Measurements from ENCODE around the gene STX18.

The STX18 gene

DNA sequence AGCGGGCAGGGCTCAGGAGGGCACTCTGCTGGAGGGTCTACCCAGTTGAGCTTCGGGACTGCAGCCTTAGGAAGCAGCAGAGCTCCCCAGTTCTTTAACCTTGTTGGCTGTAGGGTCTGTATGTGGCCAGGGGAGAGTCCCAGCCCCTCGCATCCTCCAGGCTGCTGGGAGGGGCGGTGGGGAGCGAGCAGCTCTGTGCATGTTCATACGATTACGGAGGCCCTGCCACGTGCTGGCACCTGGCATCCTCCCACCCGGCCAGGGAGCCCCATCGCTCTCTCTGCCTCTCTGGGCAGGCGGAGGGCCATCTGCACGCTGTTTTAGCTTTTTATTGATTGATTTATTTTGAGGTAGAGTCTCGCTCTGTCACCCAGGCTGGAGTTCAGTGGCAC is 133.7 kb downstream of the STX18 start:
- H3K23ac ChIP-seq (ENCODE audit: low read length): no peak overlapping the region
- WGBS (ENCODE audit: extremely low coverage, insufficient coverage, insufficient read length): no CpG with 5 or more reads among the region's 13 CpGs
- no peak overlapping the region for H2BK5ac ChIP-seq (ENCODE audit: low read depth, low read length, poor library complexity)
- peaks cover 0 to 7% of the 10 kb centered on the region in 2 experiments for H3K4me1 ChIP-seq (ENCODE audit: control insufficient read depth in 1 of 2, insufficient read depth in 2 of 2, low read length in 2 of 2)
- H3K79me1 ChIP-seq (ENCODE audit: low read length): no peaks in the 10 kb centered on the region
- H3K79me2 ChIP-seq (ENCODE audit: control insufficient read depth, insufficient read depth, low read length, poor library complexity): no peaks in the 10 kb centered on the region
- H3K4me3 ChIP-seq (ENCODE audit: low read depth, low read length): no peak overlapping the region
- DNase-seq: no peak
- H3K27ac ChIP-seq (ENCODE audit: low read depth, low read length): no peak overlapping the region
- no peak overlapping the region for H2BK12ac ChIP-seq (ENCODE audit: low read length)
- no peak overlapping the region for H3K9ac ChIP-seq (ENCODE audit: low read length)
- no peak overlapping the region for H3K14ac ChIP-seq (ENCODE audit: low read length)
- no peak overlapping the region for H4K12ac ChIP-seq (ENCODE audit: low read depth, low read length)
- peaks cover 17 to 24% of the 10 kb centered on the region in 2 experiments for H3K36me3 ChIP-seq (ENCODE audit: control insufficient read depth in 1 of 2, insufficient read depth in 2 of 2, low read length in 2 of 2)
- H4K8ac ChIP-seq (ENCODE audit: low read depth, low read length): no peak overlapping the region
- H3K27me3 ChIP-seq (ENCODE audit: insufficient read depth, low read length): no peaks in the 10 kb centered on the region
- no peak overlapping the region for H2AFZ ChIP-seq (ENCODE audit: insufficient read depth, low read length, poor library complexity)
- no peak overlapping the region for H4K91ac ChIP-seq (ENCODE audit: low read depth, low read length)
- no peak overlapping the region for H3K4ac ChIP-seq (ENCODE audit: low read depth, low read length)
- H3K4me2 ChIP-seq (ENCODE audit: low read length): no peak overlapping the region
- H3K18ac ChIP-seq (ENCODE audit: low read length): no peak overlapping the region
- H2BK120ac ChIP-seq (ENCODE audit: insufficient read depth, low read length, poor library complexity): no peak overlapping the region
- no peak overlapping the region for H2AK5ac ChIP-seq (ENCODE audit: low read length)
- no peaks in the 10 kb centered on the region for H3K9me3 ChIP-seq (ENCODE audit: insufficient read depth, low read depth, low read length)

DNA sequence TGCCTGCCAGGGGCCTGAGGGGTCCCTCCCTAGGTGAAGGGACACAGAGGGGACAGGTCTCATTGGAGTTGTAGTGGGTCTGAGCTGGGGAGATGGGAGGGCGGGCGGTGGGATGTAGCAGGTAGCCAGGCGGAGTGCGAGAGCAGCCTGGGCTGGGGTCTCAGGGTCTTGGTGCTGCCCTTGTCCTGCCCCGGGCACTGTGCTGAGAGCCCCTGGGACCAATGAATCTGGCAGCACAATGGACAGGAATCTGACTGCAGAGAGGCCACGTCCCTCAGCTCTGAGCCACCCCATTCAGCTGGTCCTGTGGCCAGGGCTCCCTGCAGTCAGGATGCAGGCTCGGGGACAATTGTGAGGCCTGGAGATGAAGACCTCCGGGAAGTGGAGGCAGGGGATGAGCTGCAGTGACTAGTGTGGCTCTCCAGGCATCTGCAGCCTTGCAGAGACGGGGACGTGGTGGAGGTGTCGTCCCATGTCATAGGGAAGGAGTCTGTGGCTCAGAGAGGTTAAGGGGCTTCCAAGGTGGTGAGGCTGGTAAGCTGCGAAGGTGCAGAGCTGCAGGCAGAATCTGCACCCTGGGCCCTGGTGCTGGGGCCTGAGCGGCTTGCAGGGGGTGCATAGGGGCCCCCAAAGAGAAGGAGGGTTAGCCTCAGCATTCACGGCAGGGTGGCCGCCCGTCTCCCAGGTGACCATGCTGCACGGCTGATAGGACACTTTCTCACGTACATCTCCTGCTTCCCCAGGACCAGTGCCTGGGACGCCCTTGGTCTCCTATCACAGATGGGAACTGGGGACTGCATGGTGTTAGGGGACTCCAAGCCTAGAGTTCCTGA is 134.3 kb downstream of the STX18 start:
- Histone ChIP-seq H2BK120ac (ENCODE audit: insufficient read depth, low read length, poor library complexity) (no peak overlapping the region), H3K79me1 (ENCODE audit: low read length) (no peaks in the 10 kb centered on the region), H3K4ac (ENCODE audit: low read depth, low read length) (no peak overlapping the region), H2AK5ac (ENCODE audit: low read length) (no peak overlapping the region), H4K91ac (ENCODE audit: low read depth, low read length) (no peak overlapping the region), H3K23ac (ENCODE audit: low read length) (no peak overlapping the region), H3K4me3 (ENCODE audit: low read depth, low read length) (no peak overlapping the region), H3K27me3 (ENCODE audit: insufficient read depth, low read length) (no peaks in the 10 kb centered on the region), H4K12ac (ENCODE audit: low read depth, low read length) (no peak overlapping the region), H3K4me1 (ENCODE audit: control insufficient read depth in 1 of 2, insufficient read depth in 2 of 2, low read length in 2 of 2) (peaks cover 0 to 7% of the 10 kb centered on the region in 2 experiments), H3K36me3 (ENCODE audit: control insufficient read depth in 1 of 2, insufficient read depth in 2 of 2, low read length in 2 of 2) (peaks cover 23 to 25% of the 10 kb centered on the region in 2 experiments), H3K18ac (ENCODE audit: low read length) (no peak overlapping the region), H3K9me3 (ENCODE audit: insufficient read depth, low read depth, low read length) (no peaks in the 10 kb centered on the region), H3K14ac (ENCODE audit: low read length) (no peak overlapping the region), H2BK12ac (ENCODE audit: low read length) (no peak overlapping the region), H4K8ac (ENCODE audit: low read depth, low read length) (no peak overlapping the region), H2AFZ (ENCODE audit: insufficient read depth, low read length, poor library complexity) (no peak overlapping the region), H2BK5ac (ENCODE audit: low read depth, low read length, poor library complexity) (no peak overlapping the region), H3K79me2 (ENCODE audit: control insufficient read depth, insufficient read depth, low read length, poor library complexity) (no peaks in the 10 kb centered on the region), H3K4me2 (ENCODE audit: low read length) (no peak overlapping the region), H3K27ac (ENCODE audit: low read depth, low read length) (no peak overlapping the region), H3K9ac (ENCODE audit: low read length) (no peak overlapping the region)
- no CpG with 5 or more reads among the region's 19 CpGs for WGBS (ENCODE audit: extremely low coverage, insufficient coverage, insufficient read length)
- no peak for DNase-seq

DNA sequence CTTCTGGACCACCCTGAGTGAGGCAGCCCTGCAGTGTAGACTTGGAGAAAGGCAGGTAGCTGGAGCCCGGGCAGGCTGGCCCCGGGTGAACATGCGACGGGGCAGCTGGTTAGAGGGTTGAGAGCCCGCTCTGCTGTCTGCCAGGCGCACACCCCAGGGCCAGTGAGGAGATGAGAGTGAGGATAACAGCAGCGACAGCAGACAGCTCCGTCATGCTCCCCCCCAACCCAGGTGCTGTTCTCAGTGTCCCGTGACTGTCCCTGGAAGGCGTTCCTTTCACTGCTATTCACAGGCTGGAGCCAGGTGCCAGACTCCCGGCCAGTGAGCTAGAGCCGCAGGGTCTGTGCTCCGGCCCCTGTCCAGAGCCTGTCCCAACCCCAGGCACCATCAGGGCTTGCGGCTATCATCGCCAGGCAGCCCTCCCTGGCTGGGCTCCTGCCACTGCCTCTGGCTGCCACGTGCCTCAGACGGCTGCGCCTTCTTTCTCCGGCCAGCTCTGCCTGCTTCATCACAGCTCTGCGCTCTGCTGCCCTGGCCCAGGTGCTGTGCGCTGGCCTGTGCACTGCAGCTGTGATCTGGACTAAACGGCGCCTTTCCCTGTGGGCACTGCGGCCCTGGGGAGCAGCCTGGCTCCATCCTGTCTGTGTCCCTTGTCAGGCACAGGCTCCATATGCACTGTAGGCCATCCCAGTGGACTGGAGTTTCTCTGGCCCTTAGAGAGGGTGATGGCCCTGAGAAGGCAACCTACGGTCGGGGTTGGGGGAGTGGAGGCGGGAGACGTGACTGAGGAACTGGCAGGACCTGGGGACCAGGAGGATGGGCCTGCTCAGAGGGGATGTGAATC is 135.2 kb downstream of the STX18 start:
- H3K23ac ChIP-seq (ENCODE audit: low read length): no peak overlapping the region
- H3K9me3 ChIP-seq (ENCODE audit: insufficient read depth, low read depth, low read length): no peaks in the 10 kb centered on the region
- no peak overlapping the region for H4K91ac ChIP-seq (ENCODE audit: low read depth, low read length)
- H3K18ac ChIP-seq (ENCODE audit: low read length): no peak overlapping the region
- peak overlapping the region; percentile 15 for H2AK5ac ChIP-seq (ENCODE audit: low read length)
- peaks cover 23 to 24% of the 10 kb centered on the region in 2 experiments for H3K36me3 ChIP-seq (ENCODE audit: control insufficient read depth in 1 of 2, insufficient read depth in 2 of 2, low read length in 2 of 2)
- no peak overlapping the region for H2BK120ac ChIP-seq (ENCODE audit: insufficient read depth, low read length, poor library complexity)
- H3K4me2 ChIP-seq (ENCODE audit: low read length): no peak overlapping the region
- no peaks in the 10 kb centered on the region for H3K27me3 ChIP-seq (ENCODE audit: insufficient read depth, low read length)
- no peak overlapping the region for H2BK12ac ChIP-seq (ENCODE audit: low read length)
- H3K4me3 ChIP-seq (ENCODE audit: low read depth, low read length): no peak overlapping the region
- peaks cover 0 to 7% of the 10 kb centered on the region in 2 experiments for H3K4me1 ChIP-seq (ENCODE audit: control insufficient read depth in 1 of 2, insufficient read depth in 2 of 2, low read length in 2 of 2)
- H3K79me2 ChIP-seq (ENCODE audit: control insufficient read depth, insufficient read depth, low read length, poor library complexity): no peaks in the 10 kb centered on the region
- H3K79me1 ChIP-seq (ENCODE audit: low read length): no peaks in the 10 kb centered on the region
- DNase-seq: no peak
- H2BK5ac ChIP-seq (ENCODE audit: low read depth, low read length, poor library complexity): no peak overlapping the region
- no peak overlapping the region for H3K4ac ChIP-seq (ENCODE audit: low read depth, low read length)
- no peak overlapping the region for H3K9ac ChIP-seq (ENCODE audit: low read length)
- H4K8ac ChIP-seq (ENCODE audit: low read depth, low read length): no peak overlapping the region
- H3K14ac ChIP-seq (ENCODE audit: low read length): no peak overlapping the region
- H3K27ac ChIP-seq (ENCODE audit: low read depth, low read length): no peak overlapping the region
- WGBS (ENCODE audit: extremely low coverage, insufficient coverage, insufficient read length): no CpG with 5 or more reads among the region's 28 CpGs
- no peak overlapping the region for H2AFZ ChIP-seq (ENCODE audit: insufficient read depth, low read length, poor library complexity)
- no peak overlapping the region for H4K12ac ChIP-seq (ENCODE audit: low read depth, low read length)

DNA sequence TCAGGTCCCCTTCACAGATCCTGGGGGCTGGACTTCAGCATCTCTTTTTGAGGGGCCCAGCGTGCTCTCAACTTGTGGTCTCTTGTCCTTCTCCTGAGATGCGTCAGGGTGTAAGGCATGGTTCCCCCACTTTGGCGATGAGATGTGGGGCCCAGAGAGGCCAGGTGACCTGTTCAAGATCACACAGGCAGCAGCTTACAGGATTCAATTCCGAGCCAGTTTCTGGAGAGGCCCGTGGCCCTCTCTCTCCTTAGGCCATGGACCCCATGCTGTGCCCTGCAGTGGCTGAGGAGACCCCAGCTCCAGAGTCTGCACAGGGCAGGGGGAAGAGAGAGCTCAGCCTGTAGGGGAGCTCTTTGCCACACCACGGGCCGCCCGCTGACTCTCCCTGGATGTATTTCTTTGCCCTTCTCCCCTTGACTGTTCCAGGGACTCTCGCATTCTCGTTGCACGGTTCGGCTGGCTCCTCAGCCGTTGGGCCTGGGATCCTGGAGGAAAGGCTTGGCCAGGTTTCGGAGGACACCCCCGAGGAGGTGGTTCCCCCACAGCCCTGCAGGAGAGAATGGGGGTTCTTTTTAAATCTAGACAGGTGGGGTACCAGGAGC is 136.4 kb downstream of the STX18 start:
- no peaks in the 10 kb centered on the region for H3K9me3 ChIP-seq (ENCODE audit: insufficient read depth, low read depth, low read length)
- no peak overlapping the region for H2BK5ac ChIP-seq (ENCODE audit: low read depth, low read length, poor library complexity)
- H3K27me3 ChIP-seq (ENCODE audit: insufficient read depth, low read length): no peaks in the 10 kb centered on the region
- no peak overlapping the region for H3K4ac ChIP-seq (ENCODE audit: low read depth, low read length)
- no peak overlapping the region for H3K27ac ChIP-seq (ENCODE audit: low read depth, low read length)
- no peak overlapping the region for H4K91ac ChIP-seq (ENCODE audit: low read depth, low read length)
- H3K23ac ChIP-seq (ENCODE audit: low read length): no peak overlapping the region
- H3K4me1 ChIP-seq (ENCODE audit: control insufficient read depth in 1 of 2, insufficient read depth in 2 of 2, low read length in 2 of 2): peaks cover 0 to 7% of the 10 kb centered on the region in 2 experiments
- no peak overlapping the region for H4K12ac ChIP-seq (ENCODE audit: low read depth, low read length)
- H3K79me1 ChIP-seq (ENCODE audit: low read length): no peaks in the 10 kb centered on the region
- no peak overlapping the region for H3K9ac ChIP-seq (ENCODE audit: low read length)
- no peak overlapping the region for H2BK12ac ChIP-seq (ENCODE audit: low read length)
- H2AK5ac ChIP-seq (ENCODE audit: low read length): no peak overlapping the region
- no peak overlapping the region for H3K4me3 ChIP-seq (ENCODE audit: low read depth, low read length)
- no peak overlapping the region for H3K18ac ChIP-seq (ENCODE audit: low read length)
- H3K4me2 ChIP-seq (ENCODE audit: low read length): no peak overlapping the region
- H2BK120ac ChIP-seq (ENCODE audit: insufficient read depth, low read length, poor library complexity): no peak overlapping the region
- H3K36me3 ChIP-seq (ENCODE audit: control insufficient read depth in 1 of 2, insufficient read depth in 2 of 2, low read length in 2 of 2): peaks cover 22 to 23% of the 10 kb centered on the region in 2 experiments
- no CpG with 5 or more reads among the region's 15 CpGs for WGBS (ENCODE audit: extremely low coverage, insufficient coverage, insufficient read length)
- no peak overlapping the region for H3K14ac ChIP-seq (ENCODE audit: low read length)
- H4K8ac ChIP-seq (ENCODE audit: low read depth, low read length): no peak overlapping the region
- no peak overlapping the region for H2AFZ ChIP-seq (ENCODE audit: insufficient read depth, low read length, poor library complexity)
- DNase-seq: no peak
- no peaks in the 10 kb centered on the region for H3K79me2 ChIP-seq (ENCODE audit: control insufficient read depth, insufficient read depth, low read length, poor library complexity)

Data from trophoblast cell (in vitro differentiated cells and primary cell).